GM04503 (cell line): ENCODE results near the gene SRR.
"Not testable (repeated sequence)": the region's sequence is repeated elsewhere in the genome, so short reads cannot be mapped to it uniquely, and the experiment has no call there.

Experiments
- DNase-seq: peaks from one replicate; pipeline ENCODE4 v3.0.0-alpha.2; 2012; ENCODE audit warnings: low read depth

The SRR gene, protein sequence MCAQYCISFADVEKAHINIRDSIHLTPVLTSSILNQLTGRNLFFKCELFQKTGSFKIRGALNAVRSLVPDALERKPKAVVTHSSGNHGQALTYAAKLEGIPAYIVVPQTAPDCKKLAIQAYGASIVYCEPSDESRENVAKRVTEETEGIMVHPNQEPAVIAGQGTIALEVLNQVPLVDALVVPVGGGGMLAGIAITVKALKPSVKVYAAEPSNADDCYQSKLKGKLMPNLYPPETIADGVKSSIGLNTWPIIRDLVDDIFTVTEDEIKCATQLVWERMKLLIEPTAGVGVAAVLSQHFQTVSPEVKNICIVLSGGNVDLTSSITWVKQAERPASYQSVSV

DNA sequence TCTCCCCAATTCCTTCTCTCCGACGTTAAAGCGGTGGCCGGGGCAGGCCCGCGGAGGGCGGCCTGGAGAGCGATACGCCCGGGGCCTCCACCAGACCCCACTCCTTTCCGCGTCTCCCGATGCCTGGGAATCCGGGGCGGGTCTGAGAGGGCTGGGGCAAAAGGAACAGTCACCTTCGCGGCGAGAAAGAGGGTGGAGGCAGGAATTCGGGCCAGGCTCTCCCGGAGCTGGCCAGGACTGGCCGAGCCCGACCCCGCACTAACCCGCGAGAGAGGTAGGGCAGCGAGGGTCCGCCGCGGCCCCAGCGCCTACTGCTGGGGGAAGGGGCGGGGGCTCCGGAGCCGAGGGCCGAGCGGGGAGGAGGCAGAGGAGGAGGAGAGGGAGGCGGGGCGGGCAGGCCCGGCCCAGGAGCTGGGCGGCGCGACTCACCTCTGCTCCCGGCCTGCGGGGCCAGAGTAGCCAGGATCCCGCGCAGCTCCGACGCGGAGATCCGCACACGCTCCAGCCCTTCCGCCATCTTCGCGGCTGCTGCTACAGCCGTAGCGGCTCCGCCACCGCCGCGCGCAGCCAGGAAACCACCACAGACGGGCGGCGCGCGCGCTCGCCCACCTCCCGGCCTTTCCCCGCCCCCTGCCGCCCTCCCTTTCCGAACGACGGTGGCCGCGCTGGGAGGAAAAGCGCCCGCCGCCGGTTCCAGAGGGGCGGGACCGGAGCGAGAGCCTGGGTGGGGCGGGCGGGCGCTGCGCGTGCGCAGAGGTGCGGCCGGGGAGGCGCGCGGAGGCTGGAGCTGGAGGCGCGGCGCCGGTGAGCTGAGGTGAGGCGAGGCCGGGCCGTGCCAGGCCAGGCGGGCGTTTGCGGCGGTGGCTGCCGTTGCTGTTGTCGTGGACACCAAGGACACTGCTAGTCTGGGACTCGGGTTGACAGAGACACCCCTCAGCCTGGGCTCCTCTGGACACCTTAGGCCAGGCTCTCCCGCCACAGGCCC lies at the start of gene SRR, which contains the start of gene SMG6:
Gene SRR, plus strand, starts transcription at position 747 of the 985 bp plus-strand sequence. CDS start 11,611 bp downstream, outside the sequence.
Gene SMG6, minus strand, starts transcription at position 582 of the 985 bp plus-strand sequence. Its CDS starts 65 bp downstream, at position 517.
- DNase-seq: peak; percentile 36

DNA sequence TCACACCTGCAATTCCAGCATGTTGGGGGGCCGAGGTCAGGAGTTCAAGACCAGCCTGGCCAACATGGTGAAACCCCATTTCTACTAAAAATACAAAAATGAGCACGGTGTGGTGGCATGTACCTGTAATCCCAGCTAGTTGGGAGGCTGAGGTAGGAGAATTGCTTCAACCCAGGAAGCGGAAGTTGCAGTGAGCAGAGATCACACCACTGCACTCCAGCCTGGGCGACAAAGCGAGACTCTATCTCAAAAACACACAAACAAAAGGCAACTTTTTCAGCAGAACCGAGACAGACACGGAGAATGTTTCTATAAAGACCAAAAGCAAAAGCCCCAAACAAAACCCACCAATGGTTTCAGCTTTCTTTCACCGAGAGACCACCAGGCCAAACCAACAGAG lies 44.9 kb upstream of the SRR start:
- not testable (repeated sequence) for DNase-seq

DNA sequence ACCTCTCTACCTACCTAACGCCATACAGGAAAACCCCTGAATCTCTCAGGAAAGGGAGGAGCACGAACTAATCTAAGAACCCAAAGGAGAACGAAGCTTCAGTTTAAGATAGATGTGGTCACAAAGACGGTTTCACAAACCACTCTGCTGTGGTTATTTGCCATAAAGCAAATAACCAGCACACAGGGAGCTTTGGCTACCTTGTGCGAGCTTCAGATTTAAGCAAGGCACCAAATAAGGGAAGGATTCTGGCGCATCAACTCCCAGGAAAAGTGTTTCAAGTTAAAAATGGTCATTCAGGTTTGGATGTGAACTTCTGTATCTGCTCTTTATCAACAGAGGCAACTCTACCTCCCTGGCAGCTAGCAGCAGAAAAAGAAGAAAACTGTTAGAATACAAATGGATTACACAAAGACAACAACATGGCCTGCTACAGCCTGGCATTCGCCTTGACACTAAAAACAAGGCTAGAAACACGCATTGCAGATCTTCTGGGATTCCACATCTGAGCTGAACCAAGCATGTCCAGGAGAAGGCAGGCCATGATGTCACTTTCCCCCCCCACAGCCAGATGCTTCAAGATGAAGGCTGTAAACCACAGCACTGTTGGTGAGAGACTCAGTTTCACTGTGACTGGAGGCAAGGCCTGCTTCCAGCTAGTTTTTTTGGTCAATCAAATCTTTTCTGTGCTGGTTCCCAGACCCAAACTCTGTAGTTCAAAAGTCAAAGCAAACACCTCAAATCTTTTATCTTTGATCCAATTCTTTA lies 43.8 kb upstream of the SRR start:
- peak; percentile 71 for DNase-seq

DNA sequence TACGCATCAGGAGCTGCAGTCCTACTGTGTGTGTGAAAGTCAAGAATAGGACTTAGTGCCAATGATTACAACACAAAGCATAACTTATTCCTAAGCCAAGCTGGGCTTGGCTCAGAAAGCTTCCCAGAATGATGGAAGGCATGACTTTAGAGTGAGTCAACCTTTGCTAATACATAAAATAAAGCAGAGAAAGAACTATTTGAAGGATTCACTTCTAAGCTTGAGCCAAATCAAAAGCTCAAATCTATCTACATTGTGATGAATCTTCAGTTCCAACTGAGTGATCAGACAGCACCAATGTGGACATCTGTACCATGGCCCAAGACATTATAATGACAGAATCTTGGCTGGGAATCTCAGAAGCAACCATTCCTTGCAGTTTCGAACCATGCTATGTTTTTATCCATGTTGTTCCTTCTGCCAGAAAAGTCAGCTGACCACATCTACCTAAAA lies 41.6 kb upstream of the SRR start:
- DNase-seq: peak; percentile 80

DNA sequence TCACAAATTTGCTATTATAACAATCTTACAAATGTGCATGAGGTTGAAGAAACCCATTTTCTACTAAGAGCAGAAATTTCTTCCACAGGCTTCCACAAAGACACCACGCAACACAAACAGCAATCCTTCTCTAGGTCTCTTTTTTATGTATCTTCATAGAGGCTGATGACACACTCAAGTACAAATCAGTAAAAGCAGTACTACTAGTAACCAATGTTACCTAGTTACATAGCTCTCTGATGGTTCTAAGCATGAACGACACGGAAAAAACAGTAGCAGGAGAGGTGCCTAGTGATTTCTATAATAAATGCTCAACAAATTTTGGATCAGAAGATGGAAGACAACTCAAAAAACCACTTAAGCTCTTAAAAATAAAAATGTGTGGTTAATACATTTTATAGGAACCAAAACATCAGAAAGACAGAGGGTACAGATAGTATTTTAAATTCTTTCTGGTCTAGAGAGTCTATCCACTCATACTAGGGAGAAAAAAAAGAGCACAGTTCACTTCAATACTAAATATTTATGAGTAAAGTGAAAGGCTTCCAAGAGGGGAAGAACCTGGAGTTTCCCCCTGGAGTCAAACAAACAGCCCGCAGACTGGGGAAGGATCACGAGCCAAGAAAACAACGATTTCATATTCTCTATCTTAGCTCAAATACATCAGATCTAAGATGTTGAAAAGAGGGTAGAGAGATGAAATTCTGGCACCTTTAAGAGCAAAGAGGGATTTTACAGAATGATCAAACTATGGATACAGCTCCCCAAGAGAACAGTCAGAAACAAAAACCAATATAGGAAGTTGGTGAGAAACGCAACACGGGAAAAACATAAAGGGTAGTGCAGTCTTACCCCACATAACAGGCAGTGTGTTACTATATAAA lies 40.3 kb upstream of the SRR start:
- no peak for DNase-seq

DNA sequence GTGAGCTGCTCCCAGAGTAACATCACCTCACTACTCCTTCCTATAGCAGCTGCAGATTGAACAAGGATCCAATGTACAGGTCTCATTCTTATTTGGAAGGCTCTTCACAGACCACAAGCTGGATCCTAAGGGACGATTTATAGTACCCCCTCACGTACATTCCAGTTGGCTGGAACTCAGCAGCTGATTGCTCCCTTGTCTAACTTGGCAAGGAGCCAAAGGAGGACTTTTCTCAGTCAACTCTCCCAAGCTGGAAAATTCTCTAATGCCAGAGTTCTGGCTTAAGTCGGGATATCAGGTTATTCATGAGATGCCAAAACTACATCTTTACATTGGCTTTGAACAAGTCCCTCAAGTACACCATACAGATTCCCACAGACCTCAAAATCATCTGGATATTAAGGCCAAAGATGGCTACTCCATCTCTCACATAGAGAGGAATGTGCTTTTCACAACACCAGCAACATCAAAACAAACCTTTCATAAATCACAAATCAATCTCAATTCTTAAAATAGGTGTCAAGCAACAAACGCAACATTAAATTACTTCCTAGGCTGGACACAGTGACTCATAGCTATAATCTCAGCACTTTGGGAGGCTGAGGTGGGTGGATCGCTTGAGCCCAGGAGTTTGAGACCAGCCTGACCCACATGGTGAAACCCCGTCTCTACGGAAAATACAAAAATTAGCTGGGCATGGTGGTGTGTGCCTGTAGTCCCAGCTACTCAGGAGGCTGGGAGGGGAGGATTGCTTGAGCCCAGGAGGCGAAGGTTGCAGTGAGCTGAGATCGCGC lies 39.5 kb upstream of the SRR start:
- no peak for DNase-seq

DNA sequence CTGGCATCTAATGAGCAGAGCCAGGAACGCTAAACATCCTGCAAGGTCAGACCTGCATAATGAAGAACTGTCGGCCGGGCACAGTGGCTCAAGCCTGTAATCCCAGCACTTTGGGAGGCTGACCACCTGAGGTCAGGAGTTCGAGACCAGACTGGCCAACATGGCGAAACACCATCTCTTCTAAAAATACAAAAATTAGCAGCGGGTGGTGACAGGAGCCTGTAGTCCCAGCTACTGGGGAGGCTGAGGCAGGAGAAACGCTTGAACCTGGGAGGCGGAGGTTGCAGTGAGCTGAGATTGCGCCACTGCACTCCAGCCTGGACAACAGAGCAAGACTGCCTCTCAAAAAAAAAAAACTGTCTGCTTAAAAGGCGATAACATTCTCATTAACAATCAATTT lies 38.6 kb upstream of the SRR start:
- not testable (repeated sequence) for DNase-seq

DNA sequence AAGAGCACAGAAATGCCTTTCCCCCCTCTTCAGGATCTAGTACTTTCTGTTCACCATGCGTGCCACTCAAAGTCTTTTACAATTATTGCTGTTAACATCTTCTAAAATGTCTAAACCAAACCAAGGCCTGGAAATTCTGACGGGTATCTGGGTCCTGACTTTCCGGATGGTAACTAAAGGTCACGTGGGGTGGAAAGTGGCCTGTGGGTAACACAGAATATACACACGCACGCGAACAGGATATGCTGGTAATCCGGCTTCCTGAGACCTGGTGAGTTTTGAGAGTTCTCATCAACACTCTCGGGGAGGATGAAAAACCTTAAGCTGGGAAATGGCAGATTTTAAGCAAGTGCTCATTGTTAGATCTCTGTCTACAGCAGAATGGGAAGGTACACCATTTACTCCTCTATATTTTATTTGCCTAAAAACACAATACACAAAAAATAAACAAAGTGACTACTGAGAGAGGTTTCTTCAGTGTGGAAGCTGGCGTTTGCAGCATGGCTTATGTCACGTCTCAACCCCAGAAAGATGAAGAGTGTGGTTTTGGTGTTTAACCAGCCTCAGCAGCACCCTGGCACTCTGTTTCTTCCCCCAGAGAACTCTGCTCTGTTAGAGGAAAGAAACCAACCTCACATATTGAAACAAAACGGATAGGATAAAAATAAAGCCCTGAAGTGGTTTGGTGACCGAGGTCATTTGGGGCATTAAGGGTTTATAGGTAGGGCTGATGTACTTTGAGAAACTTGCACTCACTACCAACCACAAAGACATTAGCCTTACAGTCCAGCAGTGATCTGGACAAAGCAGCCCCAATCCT lies 37.5 kb upstream of the SRR start:
- no peak for DNase-seq

DNA sequence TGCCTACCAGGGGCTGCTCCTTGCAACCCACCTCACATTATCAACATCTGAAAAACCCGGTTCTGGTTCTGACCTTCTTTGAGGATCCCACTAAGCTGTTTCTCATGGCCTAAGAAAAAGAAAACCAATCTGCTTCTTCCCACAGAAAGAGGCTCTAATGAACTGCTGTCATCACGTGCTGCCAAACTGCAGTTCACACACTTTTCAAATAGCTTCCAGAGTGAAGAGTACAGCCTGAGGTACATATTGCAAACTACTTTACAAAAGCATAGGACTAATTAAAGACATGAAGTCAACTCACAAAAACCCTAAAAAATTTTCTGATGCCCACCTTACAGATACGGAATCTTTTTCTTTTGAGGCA lies 36.9 kb upstream of the SRR start:
- no peak for DNase-seq

DNA sequence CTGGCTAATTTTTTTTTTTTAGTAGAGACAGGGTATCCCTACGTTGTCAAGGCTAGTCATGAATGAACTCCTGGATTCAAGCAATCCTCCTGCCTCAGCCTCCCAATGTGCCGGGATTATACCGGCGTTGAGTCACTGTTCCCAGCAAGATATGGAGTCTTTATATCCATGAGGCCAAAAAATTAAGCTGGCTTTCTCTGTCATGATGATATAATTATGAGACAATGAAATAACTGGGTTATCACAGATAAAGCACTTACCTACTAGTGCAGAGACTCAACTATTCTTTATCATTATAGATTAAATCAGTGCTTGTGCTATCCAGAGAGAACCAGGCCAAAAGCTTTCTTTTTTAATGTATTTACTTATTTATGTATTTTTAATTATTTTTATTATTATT lies 36.4 kb upstream of the SRR start:
- DNase-seq: no peak

DNA sequence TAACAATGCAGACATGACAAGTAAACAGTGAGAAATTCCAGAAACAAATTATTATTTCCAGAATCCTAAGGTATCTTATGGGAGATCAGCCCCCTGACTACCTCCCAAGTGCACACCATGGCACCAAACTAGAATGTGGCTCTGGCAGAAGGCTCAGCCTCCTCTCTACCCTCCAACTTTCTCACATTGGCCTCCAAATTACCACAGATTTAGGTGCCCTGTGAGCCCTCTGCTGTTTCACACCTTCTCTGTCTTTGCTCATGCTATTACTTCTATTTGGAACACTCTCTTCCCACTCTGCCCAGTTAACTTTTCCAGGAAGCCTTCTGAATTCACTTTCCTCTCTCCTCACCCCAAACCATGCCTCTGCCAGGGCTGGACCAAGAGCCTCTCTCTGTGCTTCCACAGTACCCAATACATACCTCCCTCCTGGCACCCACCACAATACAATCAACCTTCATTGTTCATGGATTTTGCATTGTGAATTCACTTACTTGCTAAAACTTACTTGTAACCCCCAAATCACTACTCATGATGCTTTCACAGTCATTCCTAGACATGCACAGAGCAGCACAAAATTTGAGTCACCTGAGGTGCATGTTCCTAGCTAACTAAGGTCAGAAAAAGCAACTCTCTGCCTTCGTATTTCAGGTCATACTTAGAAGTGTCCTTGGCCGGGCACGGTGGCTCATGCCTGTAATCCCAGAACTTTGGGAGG lies 31.6 kb upstream of the SRR start:
- no peak for DNase-seq

DNA sequence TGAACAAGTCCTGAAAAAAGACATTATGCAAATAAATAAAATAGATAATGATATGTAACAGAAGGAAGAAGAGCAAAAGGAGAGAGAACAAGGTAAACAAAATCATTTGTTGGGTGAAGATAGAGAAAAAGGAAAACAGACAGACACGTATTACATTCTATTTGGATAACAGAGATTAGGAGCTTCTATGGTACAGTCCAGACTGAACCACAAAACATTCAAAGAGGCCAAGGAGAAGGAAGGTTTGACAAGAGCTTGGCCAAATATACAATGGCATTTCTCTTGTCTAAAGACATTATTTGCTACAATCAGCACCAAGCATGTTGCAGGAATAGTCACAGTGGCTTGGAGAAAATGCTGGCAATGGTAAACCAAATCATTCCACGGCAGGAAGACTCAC lies 29.3 kb upstream of the SRR start:
- DNase-seq: no peak

DNA sequence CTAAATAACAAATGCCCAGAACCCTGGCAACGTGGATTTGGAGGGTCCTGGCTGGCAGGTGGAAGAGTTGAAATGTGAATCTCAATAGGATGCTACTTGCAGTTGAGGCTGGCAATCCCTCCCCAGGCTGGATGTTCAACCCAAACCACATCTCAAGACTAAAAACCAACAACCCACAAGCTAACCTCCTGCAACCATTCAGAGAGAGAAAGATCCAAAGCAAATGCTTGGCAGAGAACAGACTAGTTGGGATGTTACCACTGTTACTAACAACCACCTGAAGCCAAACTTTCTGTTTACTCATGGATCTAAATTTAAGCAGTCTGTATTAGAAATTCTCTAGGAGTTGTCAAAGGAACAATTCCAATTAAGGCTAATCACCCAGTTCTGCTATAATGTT lies 28.0 kb upstream of the SRR start:
- DNase-seq: no peak

DNA sequence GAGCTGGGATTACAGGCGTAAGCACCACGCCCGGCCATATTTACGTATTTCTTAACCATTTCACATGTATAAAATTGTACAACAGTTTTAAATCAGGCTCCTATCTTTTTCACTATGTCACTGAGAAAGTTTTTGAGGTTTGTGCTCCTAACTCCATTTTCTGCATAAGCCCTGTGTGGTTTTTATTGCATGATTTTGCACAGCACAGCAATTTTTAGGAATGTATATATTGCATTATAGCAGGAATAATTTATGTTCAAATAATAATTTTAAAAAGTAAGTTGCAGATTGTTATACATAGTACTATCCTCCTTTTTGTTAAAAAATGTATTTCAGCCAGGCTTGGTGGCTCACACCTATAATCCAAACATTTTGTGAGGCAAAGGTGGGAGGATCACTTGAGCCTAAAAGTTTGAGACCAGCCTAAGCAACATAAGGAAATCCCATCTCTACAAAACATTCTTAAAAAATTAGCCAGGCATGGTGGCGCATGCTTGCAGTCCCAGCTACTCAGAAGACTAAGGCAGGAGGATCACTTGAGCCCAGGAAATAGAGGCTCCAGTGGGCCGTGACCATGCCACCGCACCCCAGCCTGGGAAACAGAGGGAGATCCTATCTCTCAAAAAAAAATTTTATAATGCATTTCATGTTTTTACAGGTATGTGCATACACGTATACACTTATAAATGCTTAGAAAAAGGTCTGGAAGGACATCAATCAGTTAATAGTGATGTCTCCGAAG lies 26.1 kb upstream of the SRR start:
- DNase-seq: no peak

DNA sequence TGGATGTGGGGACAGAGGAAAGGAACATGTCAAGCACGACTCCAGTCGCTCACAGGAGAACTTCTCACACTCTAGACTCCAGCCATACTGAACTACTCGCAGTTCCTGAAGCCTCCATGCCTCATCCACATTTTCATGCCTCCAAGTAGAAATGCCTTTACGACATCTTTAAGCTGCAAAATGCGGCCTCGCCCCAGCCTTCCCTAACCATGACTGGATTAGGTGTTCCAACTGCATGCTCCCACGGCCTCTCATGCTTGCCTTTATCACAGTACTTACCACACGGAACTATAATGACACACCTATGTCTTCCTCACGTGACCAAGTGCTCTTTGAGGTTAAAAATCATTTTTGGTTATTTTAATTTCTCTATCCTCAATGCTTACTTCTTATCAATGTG lies 24.0 kb upstream of the SRR start:
- DNase-seq: no peak

DNA sequence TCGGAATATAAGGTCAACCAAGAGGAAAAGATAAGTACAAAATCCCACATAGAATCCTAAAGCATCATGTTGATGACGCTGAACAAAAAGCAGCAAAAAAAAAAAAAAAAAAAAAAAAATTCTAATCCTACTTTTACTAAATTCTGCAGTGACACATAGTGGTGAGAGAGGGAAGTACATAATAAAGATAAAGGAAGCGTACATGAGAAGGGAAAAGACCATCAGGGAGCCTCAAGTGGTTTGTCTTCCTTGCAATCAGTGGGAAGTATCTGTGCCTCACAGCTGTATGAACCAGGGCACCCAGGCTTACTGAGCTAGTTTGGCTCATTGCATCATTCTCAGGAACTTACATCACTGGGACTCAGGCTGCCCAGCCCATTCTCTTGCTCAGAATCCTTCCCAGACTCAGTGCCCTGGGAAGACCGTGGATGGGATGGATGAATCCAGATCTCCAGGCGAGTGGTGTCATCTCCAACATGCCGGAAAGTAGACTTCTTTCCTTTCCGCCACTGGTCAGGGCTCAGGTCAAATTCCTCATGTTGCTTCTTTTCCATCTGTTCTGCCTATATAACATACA lies 21.4 kb upstream of the SRR start:
- DNase-seq: peak; percentile 51

DNA sequence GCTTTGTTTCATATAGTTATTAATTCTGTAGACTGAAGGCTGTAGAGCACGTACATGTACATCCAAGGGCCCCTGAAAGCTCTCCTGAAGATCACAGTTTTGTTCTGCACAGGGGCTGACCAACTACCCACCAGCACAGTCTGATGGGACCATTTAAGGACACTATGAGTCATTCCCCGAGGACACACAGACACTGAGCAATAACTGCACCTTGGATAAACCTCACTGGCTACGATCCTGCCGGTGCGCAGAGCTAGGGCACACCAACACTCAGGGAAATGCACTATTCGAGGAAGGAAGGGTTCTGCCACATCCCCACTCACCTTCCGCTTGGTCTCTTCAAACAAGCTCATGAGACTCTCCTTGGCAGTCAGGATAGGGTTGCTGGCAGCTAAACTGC lies 20.4 kb upstream of the SRR start:
- DNase-seq: no peak
